NOMO-1 (cell line): ENCODE data around the gene MFF.

Source experiments
- DNase-seq, 2 experiments: peaks; one replicate each; lab custom pipeline; 2025; ENCODE audit not compliant: unreplicated experiment in 2 of 2; lab: John Stamatoyannopoulos, UW

The MFF gene

GRCh38 chr2:227404585-227405271 lies 79.7 kb downstream of the MFF start:
- peak in 1 of 2 experiments; percentile 28 for DNase-seq

- DNase-seq: no peak
Measured at GRCh38 chr2:227406177-227407031, 81.4 kb downstream of the MFF start.
